Measurements from ENCODE around the gene ADCY2.

Gene ADCY2

DNA sequence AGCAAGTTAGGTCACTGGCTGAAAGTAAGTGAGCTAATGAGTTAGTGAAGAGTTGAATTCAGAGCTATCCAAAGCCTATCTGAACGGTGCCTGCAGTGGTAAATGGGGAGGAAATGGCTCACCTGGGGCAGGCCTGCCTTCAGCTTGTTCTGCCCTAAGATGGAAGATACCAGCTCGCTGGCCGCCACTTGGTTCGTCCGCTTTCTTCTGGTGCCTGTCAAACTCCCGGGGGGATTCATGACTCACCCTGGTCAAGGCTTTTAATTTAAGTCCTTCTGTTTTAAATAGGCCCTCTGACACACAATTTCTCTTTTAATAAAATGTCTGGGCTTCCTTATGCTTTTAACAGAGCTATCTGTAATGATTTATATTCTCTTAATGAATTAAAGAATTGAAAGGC lies 376.2 kb downstream of the ADCY2 start:
- ChIA-PET CTCF (interaction anchor here (1.0 to 2.8 kb wide), 5 partner anchors 10 to 115 kb away, joined by 3 to 13 read pairs (median 8); no protein-coding TSS in a partner anchor), POLR2A (no interaction called here)
- no peak for TF ChIP-seq CTCF (IDR thresholded peaks at IDR 0.05; ENCODE audit: control extremely low read depth, extremely low read depth, low read depth, missing control alignments)
- no peak for DNase-seq (ENCODE audit: extremely low spot score)

- ChIA-PET CTCF (interaction anchor here (2.4 kb wide), 1 partner anchor 28 kb away, joined by 9 read pairs; no protein-coding TSS in a partner anchor), POLR2A (no interaction called here)
- no peak for TF ChIP-seq CTCF (IDR thresholded peaks at IDR 0.05; ENCODE audit: control extremely low read depth, extremely low read depth, low read depth, missing control alignments)
These were observed 377.2 kb downstream of the ADCY2 start for GRCh38 chr5:7773178-7773577.

GRCh38 chr5:7776442-7776841 lies 380.5 kb downstream of the ADCY2 start:
- CTCF ChIA-PET: interaction anchor here (1.1 kb wide), 1 partner anchor 22 kb away, joined by 4 read pairs; no protein-coding TSS in a partner anchor
- POLR2A ChIA-PET: no interaction called here
- no peak for DNase-seq (ENCODE audit: extremely low spot score)
- no peak for TF ChIP-seq CTCF (IDR thresholded peaks at IDR 0.05; ENCODE audit: control extremely low read depth, extremely low read depth, low read depth, missing control alignments)

More at GRCh38 chr5:7773178-7773577, 377.2 kb downstream of the ADCY2 start:
- DNase-seq (ENCODE audit: extremely low spot score): no peak

DNA sequence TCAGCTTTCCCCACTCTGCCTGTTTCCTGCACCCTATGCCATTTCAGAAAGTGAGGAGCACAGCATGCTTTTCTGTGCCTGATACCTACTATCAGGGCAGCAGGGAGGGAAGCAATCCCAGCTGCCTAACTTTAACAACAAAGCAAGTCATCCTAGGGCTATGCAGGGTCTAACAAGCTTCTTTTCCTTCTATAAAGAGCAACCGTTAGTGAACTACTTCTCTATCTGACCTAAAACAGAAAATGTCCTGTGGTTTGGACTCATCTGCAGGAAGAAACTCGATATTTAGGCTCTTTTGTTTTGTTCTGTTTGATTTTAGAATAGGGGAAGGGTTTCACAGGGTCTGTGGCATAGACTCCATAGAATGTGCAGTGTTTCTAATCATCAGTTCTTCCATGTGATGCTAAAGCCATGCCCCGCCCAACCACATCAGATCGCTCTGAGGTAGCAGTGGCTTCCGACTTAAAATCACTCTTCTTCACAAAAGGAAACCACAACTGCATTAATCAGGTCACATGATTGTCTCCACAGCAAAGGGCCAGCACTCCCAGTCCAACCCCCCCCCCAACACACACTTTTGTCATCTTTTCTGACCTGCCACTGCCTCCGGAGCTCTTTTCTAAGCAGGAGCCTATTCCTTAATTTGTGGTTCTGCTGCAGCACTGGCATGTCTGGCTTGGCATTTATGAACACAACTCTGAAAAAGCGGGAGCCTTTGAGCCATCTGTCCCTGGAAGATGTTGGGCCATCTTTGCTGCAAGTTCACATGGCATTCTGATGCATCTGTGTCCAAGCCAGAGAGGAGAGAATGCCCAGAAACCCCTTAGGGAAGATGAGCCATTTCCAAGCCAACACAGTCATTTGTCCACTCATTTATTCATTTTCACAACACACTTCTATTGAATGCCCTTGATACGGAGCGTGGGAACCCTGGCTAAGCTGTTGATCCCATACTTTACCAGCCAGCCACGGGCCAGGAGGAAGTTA lies 383.4 kb downstream of the ADCY2 start:
- ChIA-PET POLR2A (no interaction called here), CTCF (interaction anchor here (1.1 to 1.4 kb wide), 2 partner anchors 14 to 25 kb away, joined by 3 to 5 read pairs; no protein-coding TSS in a partner anchor)
- TF ChIP-seq CTCF (IDR thresholded peaks at IDR 0.05; ENCODE audit: control extremely low read depth, extremely low read depth, low read depth, missing control alignments): no peak
- DNase-seq (ENCODE audit: extremely low spot score): no peak

DNA sequence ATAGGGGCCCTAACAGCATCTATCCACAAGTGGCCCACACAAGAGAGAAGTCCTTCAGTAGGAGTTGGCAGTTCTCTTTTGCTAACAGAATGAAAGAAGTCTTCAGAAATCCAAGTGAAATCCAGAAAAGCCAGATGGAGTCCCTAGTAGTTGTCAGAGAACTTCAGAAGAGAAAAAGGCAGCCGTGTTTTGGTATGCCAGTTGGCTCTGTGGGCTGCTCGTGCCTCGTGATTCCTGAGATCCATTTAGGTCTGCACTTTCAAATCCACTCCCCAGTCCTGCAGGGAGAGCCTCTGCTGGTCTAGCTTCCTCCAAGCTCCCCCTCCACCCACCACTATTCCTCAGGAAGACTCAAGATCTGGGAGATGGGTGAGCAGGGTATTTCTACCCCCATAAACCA lies 386.0 kb downstream of the ADCY2 start:
- TF ChIP-seq CTCF (IDR thresholded peaks at IDR 0.05; ENCODE audit: control extremely low read depth, extremely low read depth, low read depth, missing control alignments): no peak
- POLR2A ChIA-PET: no interaction called here
- no peak for DNase-seq (ENCODE audit: extremely low spot score)
- CTCF ChIA-PET: interaction anchor here (1.4 to 2.4 kb wide), 2 partner anchors 10 to 27 kb away, joined by 6 to 8 read pairs; no protein-coding TSS in a partner anchor

DNA sequence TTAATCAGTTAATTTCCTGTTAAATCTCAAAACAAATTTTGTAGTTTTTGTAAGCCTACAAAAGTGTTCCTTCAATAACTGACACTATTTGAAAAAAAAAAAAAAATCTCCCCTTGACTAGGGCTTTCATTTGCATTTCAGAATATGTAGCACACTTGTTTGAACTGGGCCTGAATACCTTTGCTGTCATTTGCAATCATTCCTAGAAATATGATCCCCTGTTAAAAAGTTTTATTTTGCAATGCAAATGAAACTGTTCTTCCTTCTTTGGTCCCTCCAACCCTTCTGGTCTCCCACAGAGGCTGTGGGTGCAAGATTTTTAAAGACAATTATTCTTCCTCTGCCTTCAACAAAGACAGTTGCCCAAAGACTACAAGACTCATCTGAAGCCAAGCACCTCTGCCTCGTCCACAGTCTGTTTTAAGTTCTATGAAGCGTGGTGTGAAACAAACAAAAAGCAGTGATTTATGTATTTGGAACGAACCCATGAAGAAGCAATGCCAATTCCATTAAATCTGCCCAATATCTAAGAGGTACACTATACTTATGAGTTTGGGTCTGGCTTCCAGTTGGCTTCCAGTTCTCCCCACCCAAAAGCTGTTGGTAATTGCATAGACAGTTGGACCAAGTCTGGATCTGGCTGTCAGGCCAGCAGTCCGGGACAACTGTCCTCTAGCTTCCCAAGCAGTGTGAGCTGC lies 388.9 kb downstream of the ADCY2 start:
- TF ChIP-seq CTCF (IDR thresholded peaks at IDR 0.05; ENCODE audit: control extremely low read depth, extremely low read depth, low read depth, missing control alignments): no peak
- POLR2A ChIA-PET: no interaction called here
- DNase-seq (ENCODE audit: extremely low spot score): no peak
- CTCF ChIA-PET: no interaction called here
